ENCODE results near the gene STAC. TPM values are rescaled to one million over a fixed set of nuclear protein-coding genes. Genes with fewer than 3 reads are reported as not detected.
"Not testable (repeated sequence)": the region's sequence is repeated elsewhere in the genome, so short reads cannot be mapped to it uniquely, and the experiment has no call there.

Gene STAC
- total RNA-seq, 1 donor from 2014 or later = 0.18 TPM

- Mint-ChIP-seq H3K4me3 (ENCODE audit: unreplicated experiment) (no peak overlapping the region), H3K4me1 (ENCODE audit: unreplicated experiment) (peaks cover 13% of the 10 kb centered on the region), H3K36me3 (ENCODE audit: low read depth, unreplicated experiment) (no peaks in the 10 kb centered on the region), H3K9me3 (ENCODE audit: unreplicated experiment) (no peaks in the 10 kb centered on the region), H3K27me3 (ENCODE audit: unreplicated experiment) (no peaks in the 10 kb centered on the region), H3K27ac (ENCODE audit: unreplicated experiment) (no peak overlapping the region)
- no peak for DNase-seq (ENCODE audit: low spot score)
- no peak for TF ChIP-seq CTCF (IDR thresholded peaks at IDR 0.05; ENCODE audit: unreplicated experiment)
Observed at GRCh38 chr3:36489679-36490425, 109.5 kb downstream of the STAC start.

- no peaks in the 10 kb centered on the region for H3K27me3 Mint-ChIP-seq (ENCODE audit: unreplicated experiment)
- H3K4me3 Mint-ChIP-seq (ENCODE audit: unreplicated experiment) = no peak overlapping the region
- no peaks in the 10 kb centered on the region for H3K36me3 Mint-ChIP-seq (ENCODE audit: low read depth, unreplicated experiment)
- no peak for TF ChIP-seq CTCF (IDR thresholded peaks at IDR 0.05; ENCODE audit: unreplicated experiment)
- no peaks in the 10 kb centered on the region for H3K4me1 Mint-ChIP-seq (ENCODE audit: unreplicated experiment)
- no peaks in the 10 kb centered on the region for H3K9me3 Mint-ChIP-seq (ENCODE audit: unreplicated experiment)
- DNase-seq (ENCODE audit: low spot score) = no peak
- H3K27ac Mint-ChIP-seq (ENCODE audit: unreplicated experiment) = no peak overlapping the region
Observed at GRCh38 chr3:36493051-36493450, 112.7 kb downstream of the STAC start.

- TF ChIP-seq CTCF (IDR thresholded peaks at IDR 0.05; ENCODE audit: unreplicated experiment) = no peak
- Mint-ChIP-seq H3K36me3 (ENCODE audit: low read depth, unreplicated experiment) (no peaks in the 10 kb centered on the region), H3K27ac (ENCODE audit: unreplicated experiment) (no peak overlapping the region), H3K4me3 (ENCODE audit: unreplicated experiment) (no peak overlapping the region), H3K9me3 (ENCODE audit: unreplicated experiment) (no peaks in the 10 kb centered on the region), H3K27me3 (ENCODE audit: unreplicated experiment) (no peaks in the 10 kb centered on the region), H3K4me1 (ENCODE audit: unreplicated experiment) (no peaks in the 10 kb centered on the region)
- no peak for DNase-seq (ENCODE audit: low spot score)
Observed at GRCh38 chr3:36494461-36495109, 114.3 kb downstream of the STAC start.

GRCh38 chr3:36496684-36497633, 116.7 kb downstream of the STAC start:
- Mint-ChIP-seq H3K4me1 (ENCODE audit: unreplicated experiment) (no peaks in the 10 kb centered on the region), H3K4me3 (ENCODE audit: unreplicated experiment) (no peak overlapping the region), H3K36me3 (ENCODE audit: low read depth, unreplicated experiment) (no peaks in the 10 kb centered on the region), H3K9me3 (ENCODE audit: unreplicated experiment) (no peaks in the 10 kb centered on the region), H3K27me3 (ENCODE audit: unreplicated experiment) (no peaks in the 10 kb centered on the region), H3K27ac (ENCODE audit: unreplicated experiment) (no peak overlapping the region)
- TF ChIP-seq CTCF (IDR thresholded peaks at IDR 0.05; ENCODE audit: unreplicated experiment) = no peak
- DNase-seq (ENCODE audit: low spot score) = no peak

- not testable (repeated sequence) for H3K36me3 Mint-ChIP-seq (ENCODE audit: low read depth, unreplicated experiment); DNase-seq (ENCODE audit: low spot score); H3K4me3 Mint-ChIP-seq (ENCODE audit: unreplicated experiment); H3K27ac Mint-ChIP-seq (ENCODE audit: unreplicated experiment); H3K9me3 Mint-ChIP-seq (ENCODE audit: unreplicated experiment); H3K27me3 Mint-ChIP-seq (ENCODE audit: unreplicated experiment); H3K4me1 Mint-ChIP-seq (ENCODE audit: unreplicated experiment)
Observed at GRCh38 chr3:36500053-36500452, 119.7 kb downstream of the STAC start.

Measured in endothelial cell (in vitro differentiated cells).